Trophoblast cell (in vitro differentiated cells and primary cell): ENCODE results near the gene B4GALT1.
A peak's percentile ranks its signal among the peaks of the same experiment; 100 is the strongest.

ENCODE experiments used
- DNase-seq, 2 donors: peaks; one replicate each; pipeline ENCODE4 v3.0.0-alpha.2; 2016
- H2AFZ ChIP-seq: 2 replicates; pipeline ENCODE4 v1.6.1; 2013; ENCODE audit warnings: low read length, moderate library complexity, mild to moderate bottlenecking; ENCODE audit not compliant: insufficient read depth, poor library complexity
- H2AK5ac ChIP-seq: 2 replicates; pipeline ENCODE4 v1.6.1; 2013; ENCODE audit warnings: mild to moderate bottlenecking, low read length
- H2BK120ac ChIP-seq: 2 replicates; pipeline ENCODE4 v1.6.1; 2013; ENCODE audit warnings: low read length, mild to moderate bottlenecking, moderate library complexity; ENCODE audit not compliant: insufficient read depth, poor library complexity
- H2BK12ac ChIP-seq: 2 replicates; pipeline ENCODE4 v1.6.1; 2013; ENCODE audit warnings: mild to moderate bottlenecking, low read length, moderate library complexity
- H2BK5ac ChIP-seq: 2 replicates; pipeline ENCODE4 v1.6.1; 2013; ENCODE audit warnings: low read length, low read depth, moderate library complexity, mild to moderate bottlenecking; ENCODE audit not compliant: poor library complexity
- H3K14ac ChIP-seq: 2 replicates; pipeline ENCODE4 v1.6.1; 2013; ENCODE audit warnings: mild to moderate bottlenecking, low read length
- H3K18ac ChIP-seq: 2 replicates; pipeline ENCODE4 v1.6.1; 2013; ENCODE audit warnings: mild to moderate bottlenecking, low read length
- H3K23ac ChIP-seq: 2 replicates; pipeline ENCODE4 v1.6.1; 2013; ENCODE audit warnings: low read length
- H3K27ac ChIP-seq: 2 replicates; pipeline ENCODE4 v1.5.1; 2013; ENCODE audit warnings: low read depth, mild to moderate bottlenecking, inconsistent platforms, low read length, moderate library complexity
- H3K27me3 ChIP-seq: 2 replicates; pipeline ENCODE4 v1.6.1; 2013; ENCODE audit warnings: inconsistent platforms, mild to moderate bottlenecking, low read length, moderate library complexity; ENCODE audit not compliant: insufficient read depth
- H3K36me3 ChIP-seq, 2 experiments: 1 replicate in 1 of 2; 2 replicates in 1 of 2; pipeline ENCODE4 v1.6.1; 2013; ENCODE audit warnings: low read length in 2 of 2, mild to moderate bottlenecking in 2 of 2, moderate library complexity in 1 of 2; ENCODE audit not compliant: insufficient read depth in 2 of 2, control insufficient read depth in 1 of 2
- H3K4ac ChIP-seq: 2 replicates; pipeline ENCODE4 v1.6.1; 2013; ENCODE audit warnings: low read depth, mild to moderate bottlenecking, low read length, moderate library complexity
- H3K4me1 ChIP-seq, 2 experiments: 1 replicate in 1 of 2; 2 replicates in 1 of 2; pipeline ENCODE4 v1.6.1; 2013; ENCODE audit warnings: low read length in 2 of 2, mild to moderate bottlenecking in 2 of 2, moderate library complexity in 1 of 2; ENCODE audit not compliant: insufficient read depth in 2 of 2, control insufficient read depth in 1 of 2
- H3K4me2 ChIP-seq: 2 replicates; pipeline ENCODE4 v1.6.1; 2013; ENCODE audit warnings: inconsistent platforms, mild to moderate bottlenecking, low read length, moderate library complexity
- H3K4me3 ChIP-seq: 2 replicates; pipeline ENCODE4 v1.5.1; 2013; ENCODE audit warnings: mild to moderate bottlenecking, low read depth, low read length, inconsistent platforms
- H3K79me1 ChIP-seq: one replicate; pipeline ENCODE4 v1.6.1; 2013; ENCODE audit warnings: low read length
- H3K79me2 ChIP-seq: 2 replicates; pipeline ENCODE4 v1.6.1; 2013; ENCODE audit warnings: low read length, mild to moderate bottlenecking; ENCODE audit not compliant: control insufficient read depth, insufficient read depth, poor library complexity
- H3K9ac ChIP-seq: 2 replicates; pipeline ENCODE4 v1.6.1; 2013; ENCODE audit warnings: mild to moderate bottlenecking, low read length
- H3K9me3 ChIP-seq: 2 replicates; pipeline ENCODE4 v1.6.1; 2013; ENCODE audit warnings: low read depth, mild to moderate bottlenecking, control low read depth, inconsistent platforms, low read length; ENCODE audit not compliant: insufficient read depth
- H4K12ac ChIP-seq: 2 replicates; pipeline ENCODE4 v1.6.1; 2013; ENCODE audit warnings: low read depth, mild to moderate bottlenecking, low read length, moderate library complexity
- H4K8ac ChIP-seq: 2 replicates; pipeline ENCODE4 v1.6.1; 2013; ENCODE audit warnings: low read depth, mild to moderate bottlenecking, low read length, moderate library complexity
- H4K91ac ChIP-seq: one replicate; pipeline ENCODE4 v1.6.1; 2013; ENCODE audit warnings: low read depth, mild to moderate bottlenecking, low read length, moderate library complexity
- WGBS: extraction: QIAGEN DNeasy Blood & Tissue Kit; methylation state at CpG from one replicate; pipeline ENCODE4 v1.1.7; 2013; ENCODE audit warnings: missing lambda C conversion rate; ENCODE audit not compliant: insufficient read length, insufficient coverage; ENCODE audit errors: extremely low coverage; 5-methylcytosine and 5-hydroxymethylcytosine counted together

B4GALT1 gene

GRCh38 chr9:33111631-33112030 is 55.5 kb downstream of the B4GALT1 start:
- no CpG with 5 or more reads among the region's 5 CpGs for WGBS
- H3K23ac ChIP-seq = no peak overlapping the region
- peaks cover 15% of the 10 kb centered on the region for H3K79me1 ChIP-seq
- no peak overlapping the region for H4K8ac ChIP-seq
- peaks cover 2% of the 10 kb centered on the region for H3K79me2 ChIP-seq
- H2AFZ ChIP-seq = no peak overlapping the region
- no peak overlapping the region for H3K27ac ChIP-seq
- peaks cover 17 to 23% of the 10 kb centered on the region in 2 experiments for H3K4me1 ChIP-seq
- H3K18ac ChIP-seq = no peak overlapping the region
- no peak overlapping the region for H3K4me3 ChIP-seq
- no peaks in the 10 kb centered on the region for H3K27me3 ChIP-seq
- H2BK5ac ChIP-seq = no peak overlapping the region
- H3K14ac ChIP-seq = no peak overlapping the region
- no peak overlapping the region for H4K12ac ChIP-seq
- peaks cover 25 to 40% of the 10 kb centered on the region in 2 experiments for H3K36me3 ChIP-seq
- H3K4me2 ChIP-seq = no peak overlapping the region
- H3K4ac ChIP-seq = no peak overlapping the region
- no peak overlapping the region for H2AK5ac ChIP-seq
- no peak for DNase-seq
- no peak overlapping the region for H3K9ac ChIP-seq
- no peak overlapping the region for H4K91ac ChIP-seq
- H3K9me3 ChIP-seq = no peaks in the 10 kb centered on the region
- H2BK12ac ChIP-seq = no peak overlapping the region
- no peak overlapping the region for H2BK120ac ChIP-seq

- Histone ChIP-seq H3K4me1 (peaks cover 22 to 28% of the 10 kb centered on the region in 2 experiments), H4K12ac (no peak overlapping the region), H3K23ac (no peak overlapping the region), H3K18ac (no peak overlapping the region), H3K27me3 (no peaks in the 10 kb centered on the region), H3K4ac (no peak overlapping the region), H2AFZ (no peak overlapping the region), H3K9me3 (no peaks in the 10 kb centered on the region), H3K4me2 (no peak overlapping the region), H2AK5ac (no peak overlapping the region), H3K27ac (no peak overlapping the region), H2BK120ac (no peak overlapping the region), H4K8ac (no peak overlapping the region), H4K91ac (no peak overlapping the region), H3K79me1 (peaks cover 20% of the 10 kb centered on the region), H3K36me3 (peaks cover 25 to 40% of the 10 kb centered on the region in 2 experiments), H2BK5ac (no peak overlapping the region), H3K4me3 (no peak overlapping the region), H3K14ac (no peak overlapping the region), H2BK12ac (no peak overlapping the region), H3K79me2 (peaks cover 2% of the 10 kb centered on the region), H3K9ac (no peak overlapping the region)
- DNase-seq = no peak
- WGBS = no CpG with 5 or more reads among the region's 5 CpGs
Measured at GRCh38 chr9:33110686-33111085, 56.5 kb downstream of the B4GALT1 start.

GRCh38 chr9:33109850-33110595 is 57.1 kb downstream of the B4GALT1 start:
- Histone ChIP-seq H3K27me3 (no peaks in the 10 kb centered on the region), H3K4me2 (no peak overlapping the region), H3K4me3 (no peak overlapping the region), H2BK12ac (no peak overlapping the region), H2BK120ac (no peak overlapping the region), H2AFZ (no peak overlapping the region), H3K18ac (no peak overlapping the region), H3K9me3 (no peaks in the 10 kb centered on the region), H3K79me1 (peaks cover 20% of the 10 kb centered on the region), H3K27ac (no peak overlapping the region), H4K8ac (no peak overlapping the region), H4K12ac (no peak overlapping the region), H3K4me1 (peaks cover 22 to 28% of the 10 kb centered on the region in 2 experiments), H3K36me3 (peaks cover 25 to 38% of the 10 kb centered on the region in 2 experiments), H2BK5ac (no peak overlapping the region), H2AK5ac (no peak overlapping the region), H3K9ac (no peak overlapping the region), H3K14ac (no peak overlapping the region), H3K23ac (no peak overlapping the region), H3K4ac (no peak overlapping the region), H4K91ac (no peak overlapping the region), H3K79me2 (peaks cover 2% of the 10 kb centered on the region)
- peak in 1 of 2 donors; percentile 61 for DNase-seq
- WGBS = no CpG with 5 or more reads among the region's 1 CpG

- H2BK5ac ChIP-seq = no peak overlapping the region
- H3K9ac ChIP-seq = no peak overlapping the region
- H3K4ac ChIP-seq = no peak overlapping the region
- no peak overlapping the region for H2AK5ac ChIP-seq
- H4K91ac ChIP-seq = no peak overlapping the region
- H2AFZ ChIP-seq = no peak overlapping the region
- no peak overlapping the region for H4K8ac ChIP-seq
- no peak overlapping the region for H3K4me2 ChIP-seq
- H3K4me1 ChIP-seq = peaks cover 27 to 33% of the 10 kb centered on the region in 2 experiments
- H3K79me1 ChIP-seq = peaks cover 24% of the 10 kb centered on the region
- H3K36me3 ChIP-seq = peaks cover 19 to 30% of the 10 kb centered on the region in 2 experiments
- H3K18ac ChIP-seq = no peak overlapping the region
- H3K79me2 ChIP-seq = peaks cover 2% of the 10 kb centered on the region
- no peak overlapping the region for H3K4me3 ChIP-seq
- WGBS = no CpG with 5 or more reads among the region's 3 CpGs
- H3K27me3 ChIP-seq = no peaks in the 10 kb centered on the region
- no peaks in the 10 kb centered on the region for H3K9me3 ChIP-seq
- H3K27ac ChIP-seq = no peak overlapping the region
- no peak overlapping the region for H2BK120ac ChIP-seq
- H4K12ac ChIP-seq = no peak overlapping the region
- H3K23ac ChIP-seq = no peak overlapping the region
- no peak overlapping the region for H2BK12ac ChIP-seq
- DNase-seq = no peak
- H3K14ac ChIP-seq = no peak overlapping the region
Measured at GRCh38 chr9:33109097-33109496, 58.0 kb downstream of the B4GALT1 start.
